Panc1 (cell line): Measurements from ENCODE around the gene KCNH1. TPM values are rescaled to one million over a fixed set of nuclear protein-coding genes. Genes with fewer than 3 reads are reported as not detected.

Source experiments
- ATAC-seq: fragments of 200-7000 bp; cut with Tn5 transposase; 2 replicates; pipeline ENCODE4 v1.9.1; 2020; ENCODE audit warnings: mild to moderate bottlenecking, moderate library complexity
- BruUV-seq: library from RNA; stranded (reverse); fragments of 400-500 nt; replicated peaks from 2 replicates; lab custom pipeline; 2021; lab: Mats Ljungman, UMichigan
- CTCF ChIA-PET: fragments of 300-600 bp; sonication (Branson Sonifier 250); formaldehyde crosslinking; loops from one replicate; lab custom pipeline; 2022; ENCODE audit warnings: antibody characterized with exemption; lab: Charles Lee
- POLR2A ChIA-PET: fragments of 300-600 bp; sonication (Branson Sonifier 250); formaldehyde crosslinking; loops from one replicate; lab custom pipeline; 2022; ENCODE audit warnings: antibody characterized with exemption; lab: Charles Lee
- DNase-seq: peaks from one replicate; pipeline ENCODE4 v3.0.0-alpha.2; 2010; ENCODE audit warnings: low read depth, low spot score
- H3K27ac ChIP-seq: 2 replicates; pipeline ENCODE4 v1.5.1; 2011; ENCODE audit warnings: mild to moderate bottlenecking, low read length, inconsistent platforms
- H3K27me3 ChIP-seq: fragments of 200-500 bp; sonication (Bioruptor generic); 2 replicates; pipeline ENCODE4 v1.6.0; 2014; ENCODE audit warnings: low read length, inconsistent platforms; ENCODE audit not compliant: control insufficient read depth, insufficient read depth
- H3K36me3 ChIP-seq: fragments of 200-500 bp; sonication (Bioruptor generic); 2 replicates; pipeline ENCODE4 v1.5.1; 2014; ENCODE audit warnings: inconsistent platforms, mild to moderate bottlenecking, low read length, moderate library complexity; ENCODE audit not compliant: control insufficient read depth, insufficient read depth
- H3K4me1 ChIP-seq: 2 replicates; pipeline ENCODE4 v1.5.1; 2011; ENCODE audit warnings: inconsistent platforms, mild to moderate bottlenecking, low read length, moderate library complexity; ENCODE audit not compliant: control insufficient read depth, insufficient read depth
- H3K4me3 ChIP-seq, 2 experiments: 2 replicates each; pipeline ENCODE4 v1.5.1; 2011 to 2012; ENCODE audit warnings: low read depth in 2 of 2, low read length in 2 of 2, mild to moderate bottlenecking in 2 of 2, inconsistent platforms in 1 of 2, moderate library complexity in 1 of 2
- H3K9me3 ChIP-seq: fragments of 200-500 bp; sonication (Bioruptor generic); 2 replicates; pipeline ENCODE4 v1.5.1; 2014; ENCODE audit warnings: low read depth, mild to moderate bottlenecking, inconsistent platforms, low read length, moderate library complexity; ENCODE audit not compliant: control insufficient read depth, insufficient read depth
- POLR2AphosphoS5 ChIP-seq: IDR thresholded peaks from 2 replicates; pipeline ENCODE4 v1.6.1; 2012; ENCODE audit warnings: mild to moderate bottlenecking, low read depth, low read length, moderate library complexity
- REST ChIP-seq, 2 experiments: IDR thresholded peaks; 2 replicates each; pipeline ENCODE4 v1.6.1; 2011 to 2012; ENCODE audit warnings: low read depth in 2 of 2, control low read depth in 1 of 2, low read length in 1 of 2, mild to moderate bottlenecking in 1 of 2, moderate library complexity in 1 of 2; ENCODE audit not compliant: insufficient read depth in 1 of 2
- SIN3A ChIP-seq: IDR thresholded peaks from 2 replicates; pipeline ENCODE4 v1.6.1; 2012; ENCODE audit warnings: low read depth, mild to moderate bottlenecking, low read length, moderate library complexity, borderline replicate concordance; ENCODE audit not compliant: insufficient read depth
- TCF7L2 ChIP-seq: IDR thresholded peaks from 2 replicates; pipeline ENCODE4 v1.6.1; 2011; ENCODE audit warnings: mild to moderate bottlenecking, low read depth, low read length, inconsistent platforms
- in situ Hi-C: cut with HindIII; loops from 2 replicates; pipeline ENCODE4 v1.10.0; 2016; ENCODE audit warnings: low sequenced_read_pairs, low pct_unique_long_range_greater_than_20kb
- intact Hi-C: fragments of 100-400 bp; cut with micrococcal nuclease; formaldehyde crosslinking; loops from one replicate; pipeline ENCODE4 v1.10.0; 2022; ENCODE audit not compliant: unreplicated experiment
- total RNA-seq: library from RNA; stranded (reverse); gene quantifications from one replicate; pipeline ENCODE4 v1.2.1, GENCODE V29; 2021; ENCODE audit not compliant: unreplicated experiment
- TF ChIP-seq, protein P1 (sequence below): fragments of 450-650 bp; IDR thresholded peaks from 2 replicates; pipeline ENCODE4 v1.5.1; 2017; ENCODE audit warnings: mild to moderate bottlenecking

The KCNH1 gene
- total RNA-seq, 1 experiment from 2014 or later: not detected

DNA sequence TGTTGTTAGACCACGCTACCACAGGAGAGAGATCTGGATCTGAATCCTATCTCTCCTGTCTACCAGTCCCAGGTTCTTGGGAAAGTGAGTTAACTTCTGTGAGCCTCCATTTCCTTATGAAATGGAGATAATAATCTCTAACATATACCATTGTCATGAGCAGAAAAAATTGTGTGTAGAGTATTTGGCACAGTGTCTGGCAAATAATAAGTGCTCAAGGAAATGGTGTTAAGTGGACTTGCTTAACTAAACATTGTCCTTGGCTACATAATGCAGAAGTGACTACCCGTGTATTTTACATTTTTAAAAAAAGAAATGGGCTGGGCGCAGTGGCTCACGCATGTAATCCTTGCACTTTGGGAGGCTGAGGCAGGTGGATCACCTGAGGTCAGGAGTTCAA, 217.4 kb downstream of the KCNH1 start:
- ChIA-PET CTCF (no interaction called here), POLR2A (no interaction called here)
- H3K36me3 ChIP-seq: no peaks in the 10 kb centered on the region
- H3K4me1 ChIP-seq: no peaks in the 10 kb centered on the region
- DNase-seq (no peak), ATAC-seq (no peak)
- TF ChIP-seq, protein P1, sequence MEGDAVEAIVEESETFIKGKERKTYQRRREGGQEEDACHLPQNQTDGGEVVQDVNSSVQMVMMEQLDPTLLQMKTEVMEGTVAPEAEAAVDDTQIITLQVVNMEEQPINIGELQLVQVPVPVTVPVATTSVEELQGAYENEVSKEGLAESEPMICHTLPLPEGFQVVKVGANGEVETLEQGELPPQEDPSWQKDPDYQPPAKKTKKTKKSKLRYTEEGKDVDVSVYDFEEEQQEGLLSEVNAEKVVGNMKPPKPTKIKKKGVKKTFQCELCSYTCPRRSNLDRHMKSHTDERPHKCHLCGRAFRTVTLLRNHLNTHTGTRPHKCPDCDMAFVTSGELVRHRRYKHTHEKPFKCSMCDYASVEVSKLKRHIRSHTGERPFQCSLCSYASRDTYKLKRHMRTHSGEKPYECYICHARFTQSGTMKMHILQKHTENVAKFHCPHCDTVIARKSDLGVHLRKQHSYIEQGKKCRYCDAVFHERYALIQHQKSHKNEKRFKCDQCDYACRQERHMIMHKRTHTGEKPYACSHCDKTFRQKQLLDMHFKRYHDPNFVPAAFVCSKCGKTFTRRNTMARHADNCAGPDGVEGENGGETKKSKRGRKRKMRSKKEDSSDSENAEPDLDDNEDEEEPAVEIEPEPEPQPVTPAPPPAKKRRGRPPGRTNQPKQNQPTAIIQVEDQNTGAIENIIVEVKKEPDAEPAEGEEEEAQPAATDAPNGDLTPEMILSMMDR: no peak
- no peak for TF ChIP-seq POLR2AphosphoS5
- H3K9me3 ChIP-seq: no peaks in the 10 kb centered on the region
- in situ Hi-C loops (no loop called here), intact Hi-C loops (no loop called here)
- BruUV-seq: no TSS peak
- no peaks in the 10 kb centered on the region for H3K27me3 ChIP-seq
- no peak overlapping the region for H3K4me3 ChIP-seq
- H3K27ac ChIP-seq: no peak overlapping the region

DNA sequence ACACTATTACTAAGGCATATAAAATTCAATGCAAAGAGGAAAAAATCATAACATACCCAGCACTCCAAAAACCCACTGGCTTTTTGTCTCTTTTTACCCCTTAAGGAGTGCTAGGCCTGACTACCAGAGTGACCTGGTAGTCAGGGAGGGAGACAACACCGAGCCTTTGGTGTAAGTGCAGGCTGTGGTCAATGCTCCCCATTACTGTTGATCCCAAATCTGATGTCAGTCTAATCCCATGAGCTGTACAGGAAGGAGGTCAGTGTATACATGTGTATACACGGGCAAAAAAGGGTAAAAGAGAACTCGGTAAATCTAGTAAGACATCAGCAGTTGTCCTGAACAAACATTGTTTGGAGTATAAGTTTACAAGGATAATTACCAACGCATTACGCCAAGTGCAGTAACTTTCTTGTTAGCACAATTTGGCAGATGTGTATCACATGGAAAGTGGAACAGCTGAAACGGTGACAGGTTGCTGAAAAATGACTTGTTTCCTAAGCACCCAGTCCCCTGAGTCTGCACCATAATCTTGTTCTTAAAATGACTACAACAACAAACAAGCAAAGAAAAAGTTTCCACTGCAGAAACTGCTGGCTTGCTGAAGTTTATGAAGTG, 217.9 kb downstream of the KCNH1 start:
- no peak for ATAC-seq
- no TSS peak for BruUV-seq
- in situ Hi-C loops: no loop called here

More for the DNA sequence above, 217.9 kb downstream of the KCNH1 start:
- Histone ChIP-seq H3K27ac (no peak overlapping the region), H3K27me3 (no peaks in the 10 kb centered on the region), H3K4me1 (no peaks in the 10 kb centered on the region), H3K4me3 (no peak overlapping the region), H3K9me3 (no peaks in the 10 kb centered on the region), H3K36me3 (no peaks in the 10 kb centered on the region)
- TF ChIP-seq SIN3A: no peak
- TF ChIP-seq POLR2AphosphoS5: no peak
- no peak for TF ChIP-seq TCF7L2
- no peak for TF ChIP-seq REST (IDR thresholded peaks at IDR 0.05; ENCODE audit: insufficient read depth in 1 of 2, low read depth in 2 of 2, low read length in 1 of 2)
- TF ChIP-seq, protein P1: no peak
- intact Hi-C loops: no loop called here
- POLR2A ChIA-PET: no interaction called here
- CTCF ChIA-PET: no interaction called here
- DNase-seq: no peak
